ENCODE data around the gene NINJ1.

DNA sequence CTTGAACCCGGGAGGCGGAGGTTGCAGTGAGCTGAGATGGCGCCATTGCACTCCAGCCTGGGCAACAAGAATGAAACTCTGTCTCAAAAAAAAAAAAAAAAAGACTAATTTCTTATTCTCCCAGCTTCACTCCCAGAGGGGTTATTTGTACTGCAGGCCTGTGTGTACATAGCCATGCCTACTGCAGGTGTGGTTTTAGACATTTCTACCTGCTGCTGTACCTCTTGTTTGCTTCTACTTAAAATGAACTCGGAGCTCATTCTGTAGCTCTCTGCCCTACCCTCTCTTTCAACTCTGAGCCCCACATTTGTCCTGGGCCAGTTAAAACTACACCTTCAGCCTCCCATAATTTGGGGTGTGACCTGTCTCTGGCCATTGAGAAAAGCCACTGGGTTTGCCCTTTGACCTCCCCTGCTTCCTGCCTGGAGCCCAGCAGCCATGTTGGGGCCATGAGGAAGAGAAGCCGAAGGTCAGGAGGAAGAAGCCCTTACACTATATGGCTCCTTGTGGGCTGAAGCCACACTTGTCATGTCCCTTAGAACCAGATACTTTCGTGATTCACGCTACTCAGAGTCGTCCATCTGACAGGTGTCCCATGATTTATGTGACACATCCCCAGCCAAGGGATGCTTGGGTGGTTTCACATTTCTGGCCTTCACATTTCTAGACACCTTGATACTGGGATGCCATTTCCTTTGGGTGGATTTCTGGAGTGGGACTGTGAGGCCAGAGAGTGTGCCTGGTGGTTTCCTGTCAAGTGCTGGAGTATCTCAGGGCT is 47.4 kb downstream of the NINJ1 start:
- no peak for TF ChIP-seq EZH2phosphoT487 (IDR thresholded peaks at IDR 0.05; ENCODE audit: borderline replicate concordance, low read depth)
- TF ChIP-seq, protein P1, sequence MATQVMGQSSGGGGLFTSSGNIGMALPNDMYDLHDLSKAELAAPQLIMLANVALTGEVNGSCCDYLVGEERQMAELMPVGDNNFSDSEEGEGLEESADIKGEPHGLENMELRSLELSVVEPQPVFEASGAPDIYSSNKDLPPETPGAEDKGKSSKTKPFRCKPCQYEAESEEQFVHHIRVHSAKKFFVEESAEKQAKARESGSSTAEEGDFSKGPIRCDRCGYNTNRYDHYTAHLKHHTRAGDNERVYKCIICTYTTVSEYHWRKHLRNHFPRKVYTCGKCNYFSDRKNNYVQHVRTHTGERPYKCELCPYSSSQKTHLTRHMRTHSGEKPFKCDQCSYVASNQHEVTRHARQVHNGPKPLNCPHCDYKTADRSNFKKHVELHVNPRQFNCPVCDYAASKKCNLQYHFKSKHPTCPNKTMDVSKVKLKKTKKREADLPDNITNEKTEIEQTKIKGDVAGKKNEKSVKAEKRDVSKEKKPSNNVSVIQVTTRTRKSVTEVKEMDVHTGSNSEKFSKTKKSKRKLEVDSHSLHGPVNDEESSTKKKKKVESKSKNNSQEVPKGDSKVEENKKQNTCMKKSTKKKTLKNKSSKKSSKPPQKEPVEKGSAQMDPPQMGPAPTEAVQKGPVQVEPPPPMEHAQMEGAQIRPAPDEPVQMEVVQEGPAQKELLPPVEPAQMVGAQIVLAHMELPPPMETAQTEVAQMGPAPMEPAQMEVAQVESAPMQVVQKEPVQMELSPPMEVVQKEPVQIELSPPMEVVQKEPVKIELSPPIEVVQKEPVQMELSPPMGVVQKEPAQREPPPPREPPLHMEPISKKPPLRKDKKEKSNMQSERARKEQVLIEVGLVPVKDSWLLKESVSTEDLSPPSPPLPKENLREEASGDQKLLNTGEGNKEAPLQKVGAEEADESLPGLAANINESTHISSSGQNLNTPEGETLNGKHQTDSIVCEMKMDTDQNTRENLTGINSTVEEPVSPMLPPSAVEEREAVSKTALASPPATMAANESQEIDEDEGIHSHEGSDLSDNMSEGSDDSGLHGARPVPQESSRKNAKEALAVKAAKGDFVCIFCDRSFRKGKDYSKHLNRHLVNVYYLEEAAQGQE (IDR thresholded peaks at IDR 0.05; ENCODE audit: low read depth, low read length), result no peak
- no peak for TF ChIP-seq NFIC (IDR thresholded peaks at IDR 0.05; ENCODE audit: borderline replicate concordance)
- TF ChIP-seq TEAD4 (IDR thresholded peaks at IDR 0.05; ENCODE audit: borderline replicate concordance, insufficient read depth), result no peak
- TF ChIP-seq, protein P2, sequence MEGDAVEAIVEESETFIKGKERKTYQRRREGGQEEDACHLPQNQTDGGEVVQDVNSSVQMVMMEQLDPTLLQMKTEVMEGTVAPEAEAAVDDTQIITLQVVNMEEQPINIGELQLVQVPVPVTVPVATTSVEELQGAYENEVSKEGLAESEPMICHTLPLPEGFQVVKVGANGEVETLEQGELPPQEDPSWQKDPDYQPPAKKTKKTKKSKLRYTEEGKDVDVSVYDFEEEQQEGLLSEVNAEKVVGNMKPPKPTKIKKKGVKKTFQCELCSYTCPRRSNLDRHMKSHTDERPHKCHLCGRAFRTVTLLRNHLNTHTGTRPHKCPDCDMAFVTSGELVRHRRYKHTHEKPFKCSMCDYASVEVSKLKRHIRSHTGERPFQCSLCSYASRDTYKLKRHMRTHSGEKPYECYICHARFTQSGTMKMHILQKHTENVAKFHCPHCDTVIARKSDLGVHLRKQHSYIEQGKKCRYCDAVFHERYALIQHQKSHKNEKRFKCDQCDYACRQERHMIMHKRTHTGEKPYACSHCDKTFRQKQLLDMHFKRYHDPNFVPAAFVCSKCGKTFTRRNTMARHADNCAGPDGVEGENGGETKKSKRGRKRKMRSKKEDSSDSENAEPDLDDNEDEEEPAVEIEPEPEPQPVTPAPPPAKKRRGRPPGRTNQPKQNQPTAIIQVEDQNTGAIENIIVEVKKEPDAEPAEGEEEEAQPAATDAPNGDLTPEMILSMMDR (IDR thresholded peaks at IDR 0.05), result no peak
- TF ChIP-seq, protein P3, sequence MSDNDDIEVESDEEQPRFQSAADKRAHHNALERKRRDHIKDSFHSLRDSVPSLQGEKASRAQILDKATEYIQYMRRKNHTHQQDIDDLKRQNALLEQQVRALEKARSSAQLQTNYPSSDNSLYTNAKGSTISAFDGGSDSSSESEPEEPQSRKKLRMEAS (IDR thresholded peaks at IDR 0.05; ENCODE audit: low read depth), result no peak
- TF ChIP-seq RXRA (IDR thresholded peaks at IDR 0.05; ENCODE audit: borderline replicate concordance, low read depth), result no peak
- no peak for TF ChIP-seq SMC3 (IDR thresholded peaks at IDR 0.05; ENCODE audit: low read depth, low read length)

All from SK-N-SH (cell line).